ENCODE data around the gene HAPSTR1. TPM values are rescaled to one million over a fixed set of nuclear protein-coding genes. Genes with fewer than 3 reads are reported as not detected.

Gene HAPSTR1
- total RNA-seq, 2 experiments from 2014 or later, result 52.3 to 63.8 TPM

GRCh38 chr16:9107025-9107970 is 15.9 kb downstream of the HAPSTR1 start:
- DNase-seq (no peak), ATAC-seq (no peak)
- peaks cover 86% of the 10 kb centered on the region for H3K4me1 Mint-ChIP-seq
- H3K27me3 Mint-ChIP-seq, result no peaks in the 10 kb centered on the region
- peaks cover 80% of the 10 kb centered on the region for H3K36me3 Mint-ChIP-seq
- H3K9me3 Mint-ChIP-seq (ENCODE audit: low read depth), result no peaks in the 10 kb centered on the region
- H3K4me3 Mint-ChIP-seq, result no peak overlapping the region
- H3K27ac Mint-ChIP-seq, result no peak overlapping the region
- CTCF ChIA-PET, result no interaction called here

- no peak for DNase-seq
- peaks cover 86% of the 10 kb centered on the region for H3K4me1 Mint-ChIP-seq
- no peaks in the 10 kb centered on the region for H3K9me3 Mint-ChIP-seq (ENCODE audit: low read depth)
- no peaks in the 10 kb centered on the region for H3K27me3 Mint-ChIP-seq
- no peak overlapping the region for H3K27ac Mint-ChIP-seq
- peaks cover 75% of the 10 kb centered on the region for H3K36me3 Mint-ChIP-seq
- CTCF ChIA-PET, result interaction anchor here (1.0 to 1.3 kb wide), 2 partner anchors 12 to 17 kb away, joined by 3 to 4 read pairs; no protein-coding TSS in a partner anchor
- no peak for ATAC-seq
- no peak overlapping the region for H3K4me3 Mint-ChIP-seq
Observed at GRCh38 chr16:9109255-9109654, 17.8 kb downstream of the HAPSTR1 start.

GRCh38 chr16:9112166-9112843 is 20.9 kb downstream of the HAPSTR1 start:
- Mint-ChIP-seq H3K4me1 (peaks cover 81% of the 10 kb centered on the region), H3K9me3 (ENCODE audit: low read depth) (no peaks in the 10 kb centered on the region), H3K36me3 (peaks cover 79% of the 10 kb centered on the region), H3K27me3 (no peaks in the 10 kb centered on the region), H3K4me3 (no peak overlapping the region), H3K27ac (no peak overlapping the region)
- ATAC-seq (no peak), DNase-seq (no peak)
- CTCF ChIA-PET, result no interaction called here

- Mint-ChIP-seq H3K27me3 (no peaks in the 10 kb centered on the region), H3K9me3 (ENCODE audit: low read depth) (no peaks in the 10 kb centered on the region), H3K4me3 (no peak overlapping the region), H3K36me3 (peaks cover 79% of the 10 kb centered on the region), H3K27ac (no peak overlapping the region), H3K4me1 (peaks cover 79% of the 10 kb centered on the region)
- DNase-seq (no peak), ATAC-seq (no peak)
- CTCF ChIA-PET, result no interaction called here
Observed at GRCh38 chr16:9112844-9113186, 21.4 kb downstream of the HAPSTR1 start.

GRCh38 chr16:9113707-9114106 is 22.3 kb downstream of the HAPSTR1 start:
- no peak overlapping the region for H3K4me3 Mint-ChIP-seq
- no peaks in the 10 kb centered on the region for H3K9me3 Mint-ChIP-seq (ENCODE audit: low read depth)
- CTCF ChIA-PET, result no interaction called here
- DNase-seq (no peak), ATAC-seq (no peak)
- no peaks in the 10 kb centered on the region for H3K27me3 Mint-ChIP-seq
- H3K4me1 Mint-ChIP-seq, result peaks cover 74% of the 10 kb centered on the region
- H3K36me3 Mint-ChIP-seq, result peaks cover 79% of the 10 kb centered on the region
- H3K27ac Mint-ChIP-seq, result no peak overlapping the region

GRCh38 chr16:9114112-9114511 is 22.7 kb downstream of the HAPSTR1 start:
- Mint-ChIP-seq H3K4me3 (no peak overlapping the region), H3K9me3 (ENCODE audit: low read depth) (no peaks in the 10 kb centered on the region), H3K4me1 (peaks cover 73% of the 10 kb centered on the region), H3K27ac (peak overlapping the region; percentile 41), H3K27me3 (no peaks in the 10 kb centered on the region), H3K36me3 (peaks cover 76% of the 10 kb centered on the region)
- ATAC-seq (no peak), DNase-seq (no peak)
- CTCF ChIA-PET, result no interaction called here

GRCh38 chr16:9114842-9115241 is 23.4 kb downstream of the HAPSTR1 start:
- no peak for ATAC-seq
- peaks cover 74% of the 10 kb centered on the region for H3K36me3 Mint-ChIP-seq
- CTCF ChIA-PET, result no interaction called here
- DNase-seq, result peak; percentile 38
- H3K9me3 Mint-ChIP-seq (ENCODE audit: low read depth), result no peaks in the 10 kb centered on the region
- peak overlapping the region; percentile 39 for H3K27ac Mint-ChIP-seq
- no peak overlapping the region for H3K4me3 Mint-ChIP-seq
- peaks cover 66% of the 10 kb centered on the region for H3K4me1 Mint-ChIP-seq
- no peaks in the 10 kb centered on the region for H3K27me3 Mint-ChIP-seq

GRCh38 chr16:9115277-9115676 is 23.8 kb downstream of the HAPSTR1 start:
- no peaks in the 10 kb centered on the region for H3K9me3 Mint-ChIP-seq (ENCODE audit: low read depth)
- peaks cover 74% of the 10 kb centered on the region for H3K36me3 Mint-ChIP-seq
- H3K27me3 Mint-ChIP-seq, result no peaks in the 10 kb centered on the region
- no peak for ATAC-seq
- DNase-seq, result no peak
- CTCF ChIA-PET, result no interaction called here
- peaks cover 66% of the 10 kb centered on the region for H3K4me1 Mint-ChIP-seq
- H3K27ac Mint-ChIP-seq, result no peak overlapping the region
- H3K4me3 Mint-ChIP-seq, result no peak overlapping the region

- no peak overlapping the region for H3K4me3 Mint-ChIP-seq
- peaks cover 58% of the 10 kb centered on the region for H3K4me1 Mint-ChIP-seq
- DNase-seq (no peak), ATAC-seq (no peak)
- no peaks in the 10 kb centered on the region for H3K9me3 Mint-ChIP-seq (ENCODE audit: low read depth)
- CTCF ChIA-PET, result no interaction called here
- H3K36me3 Mint-ChIP-seq, result peaks cover 74% of the 10 kb centered on the region
- no peaks in the 10 kb centered on the region for H3K27me3 Mint-ChIP-seq
- no peak overlapping the region for H3K27ac Mint-ChIP-seq
Observed at GRCh38 chr16:9116141-9116540, 24.7 kb downstream of the HAPSTR1 start.

GRCh38 chr16:9118170-9118569 is 26.7 kb downstream of the HAPSTR1 start:
- ATAC-seq, result no peak
- DNase-seq, result no peak
- peaks cover 54% of the 10 kb centered on the region for H3K4me1 Mint-ChIP-seq
- CTCF ChIA-PET, result interaction anchor here (0.9 to 1.0 kb wide), 2 partner anchors 18 to 25 kb away, joined by 3 read pairs; no protein-coding TSS in a partner anchor
- H3K36me3 Mint-ChIP-seq, result peaks cover 68% of the 10 kb centered on the region
- H3K4me3 Mint-ChIP-seq, result no peak overlapping the region
- H3K27me3 Mint-ChIP-seq, result no peaks in the 10 kb centered on the region
- H3K9me3 Mint-ChIP-seq (ENCODE audit: low read depth), result no peaks in the 10 kb centered on the region
- H3K27ac Mint-ChIP-seq, result no peak overlapping the region

GRCh38 chr16:9119795-9120194 is 28.4 kb downstream of the HAPSTR1 start:
- Mint-ChIP-seq H3K4me1 (peaks cover 53% of the 10 kb centered on the region), H3K27me3 (no peaks in the 10 kb centered on the region), H3K9me3 (ENCODE audit: low read depth) (no peaks in the 10 kb centered on the region), H3K4me3 (no peak overlapping the region), H3K36me3 (peaks cover 61% of the 10 kb centered on the region), H3K27ac (peak overlapping the region; percentile 2)
- ATAC-seq (no peak), DNase-seq (peak; percentile 11)
- CTCF ChIA-PET, result interaction anchor here (0.6 to 1.8 kb wide), 4 partner anchors 8 to 95 kb away, joined by 3 to 6 read pairs (median 4); no protein-coding TSS in a partner anchor

GRCh38 chr16:9122342-9122741 is 30.9 kb downstream of the HAPSTR1 start:
- Mint-ChIP-seq H3K9me3 (ENCODE audit: low read depth) (no peaks in the 10 kb centered on the region), H3K27ac (no peak overlapping the region), H3K4me1 (peaks cover 54% of the 10 kb centered on the region), H3K4me3 (no peak overlapping the region), H3K27me3 (no peaks in the 10 kb centered on the region), H3K36me3 (peaks cover 39% of the 10 kb centered on the region)
- no peak for ATAC-seq
- CTCF ChIA-PET, result interaction anchor here (1.9 to 2.4 kb wide), 2 partner anchors 13 to 17 kb away, joined by 7 to 9 read pairs; no protein-coding TSS in a partner anchor
- peak; percentile 29 for DNase-seq

GRCh38 chr16:9122969-9123368 is 31.5 kb downstream of the HAPSTR1 start:
- Mint-ChIP-seq H3K27ac (peak overlapping the region; percentile 31), H3K36me3 (peaks cover 33% of the 10 kb centered on the region), H3K4me3 (no peak overlapping the region), H3K9me3 (ENCODE audit: low read depth) (no peaks in the 10 kb centered on the region), H3K4me1 (peaks cover 57% of the 10 kb centered on the region), H3K27me3 (no peaks in the 10 kb centered on the region)
- CTCF ChIA-PET, result interaction anchor here (1.9 kb wide), 1 partner anchor 16 kb away, joined by 9 read pairs; no protein-coding TSS in a partner anchor
- no peak for ATAC-seq
- DNase-seq, result peak; percentile 15
